Kidney tubule cell (primary cell): ENCODE data around the gene CFAP92.

Source experiments
- DNase-seq: peaks from one replicate; pipeline ENCODE4 v3.0.0-alpha.2; 2018; ENCODE audit warnings: low spot score

CFAP92 gene

DNA sequence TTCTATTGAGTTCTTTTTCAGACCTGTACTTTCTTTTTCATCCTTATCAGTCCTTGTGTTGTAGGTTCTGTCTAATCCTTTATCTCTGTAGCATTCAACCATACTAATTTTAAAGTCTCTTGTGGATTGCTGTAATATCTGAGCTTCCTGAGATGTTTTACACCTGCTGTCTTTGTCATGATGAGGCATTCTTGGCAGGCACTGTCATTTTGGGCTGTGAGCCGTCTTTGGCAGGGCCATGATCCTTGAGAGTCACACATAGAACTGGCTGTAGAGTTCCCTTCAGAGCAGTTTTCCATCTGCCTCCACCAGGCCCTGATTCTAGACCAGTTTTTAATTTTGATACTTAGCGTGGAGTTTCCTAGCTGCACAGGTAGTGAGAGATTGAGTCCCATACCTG lies 13.9 kb upstream of the CFAP92 start:
- no peak for DNase-seq

DNA sequence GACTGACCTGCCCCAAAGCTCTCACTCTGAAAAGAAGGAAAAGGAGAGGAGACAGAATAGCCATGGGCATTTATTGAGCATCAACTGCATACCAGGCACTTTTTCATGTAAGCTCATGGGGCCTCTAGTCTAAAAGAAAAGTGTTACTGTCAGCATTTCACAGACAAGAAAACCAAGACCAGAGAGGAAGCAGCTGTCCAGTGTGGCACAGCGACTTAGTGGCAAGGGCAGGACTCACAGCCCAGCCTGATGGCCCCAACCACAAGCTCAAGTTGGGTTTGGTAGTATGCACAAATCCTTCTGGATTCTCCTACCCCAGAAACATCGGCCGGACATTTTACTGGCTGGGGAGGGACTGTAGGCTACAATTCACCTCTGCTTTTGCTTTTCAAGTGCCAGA lies 13.0 kb upstream of the CFAP92 start:
- no peak for DNase-seq

DNA sequence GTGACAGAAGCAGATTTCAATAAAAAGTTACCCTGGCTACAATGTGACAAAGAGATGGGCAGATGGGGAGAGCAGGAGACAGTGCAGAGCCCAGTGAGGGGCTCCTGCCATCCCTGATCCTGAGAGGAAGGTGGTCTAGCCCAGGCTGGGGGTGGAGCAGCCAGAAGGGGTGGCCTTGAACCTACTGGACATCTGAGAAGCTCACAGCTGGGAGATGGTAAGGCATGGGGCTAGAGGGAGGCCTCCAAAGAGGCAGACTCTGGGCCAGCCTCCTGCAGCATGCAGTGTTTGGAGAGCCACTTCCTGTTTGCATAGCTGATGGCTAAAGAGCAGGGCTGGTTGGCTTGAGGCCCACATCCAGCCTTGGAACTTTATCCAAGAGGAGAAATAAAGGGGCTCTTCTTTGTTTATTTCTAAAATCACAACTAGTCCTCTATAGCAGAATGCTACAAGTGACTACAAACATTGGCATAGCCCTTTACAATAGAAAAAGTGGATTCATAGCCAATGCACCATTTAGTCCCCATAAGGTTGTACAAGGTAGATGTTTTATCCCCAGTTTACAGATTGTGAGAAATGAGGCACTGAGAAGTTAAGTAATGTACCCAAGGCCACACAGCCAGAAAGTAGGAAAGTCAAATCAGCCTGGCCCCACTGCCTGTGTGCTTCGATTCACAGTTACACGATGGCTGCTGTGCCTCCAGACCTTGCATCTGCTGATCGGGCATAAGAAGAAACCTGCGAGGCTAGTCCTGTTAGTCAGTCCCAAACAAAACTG lies 11.8 kb upstream of the CFAP92 start:
- DNase-seq = no peak

DNA sequence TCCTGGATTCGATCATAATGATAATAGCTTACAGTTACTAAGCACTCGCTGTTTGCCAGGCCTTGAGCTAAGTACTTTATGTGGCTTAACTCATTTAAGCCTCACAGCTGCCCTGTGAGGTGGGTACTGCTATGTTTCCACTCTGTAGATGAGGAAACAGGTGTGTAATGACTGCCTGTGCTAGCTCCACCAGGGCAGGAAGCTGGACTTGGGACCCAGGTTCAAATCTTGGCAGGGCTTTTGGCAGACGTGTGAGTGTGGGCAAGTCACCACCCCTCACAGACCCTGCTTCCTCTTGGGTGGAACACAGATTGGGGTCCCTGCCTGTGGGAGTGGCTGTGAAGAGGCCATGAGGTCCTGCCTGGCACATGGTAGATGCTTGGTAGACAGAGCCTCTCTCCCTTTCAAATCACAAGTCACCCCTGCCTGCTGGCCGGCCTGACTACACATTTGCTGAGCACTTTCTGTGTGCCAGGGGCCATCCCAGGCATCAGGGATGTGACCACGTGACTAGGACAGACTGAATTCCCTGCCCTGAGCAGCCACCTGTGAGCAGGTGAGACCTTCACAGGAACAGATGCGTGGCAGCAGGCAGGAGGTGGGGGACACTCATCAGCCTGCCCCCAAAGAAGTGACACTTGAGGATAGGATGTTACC lies 10.9 kb upstream of the CFAP92 start:
- no peak for DNase-seq

DNA sequence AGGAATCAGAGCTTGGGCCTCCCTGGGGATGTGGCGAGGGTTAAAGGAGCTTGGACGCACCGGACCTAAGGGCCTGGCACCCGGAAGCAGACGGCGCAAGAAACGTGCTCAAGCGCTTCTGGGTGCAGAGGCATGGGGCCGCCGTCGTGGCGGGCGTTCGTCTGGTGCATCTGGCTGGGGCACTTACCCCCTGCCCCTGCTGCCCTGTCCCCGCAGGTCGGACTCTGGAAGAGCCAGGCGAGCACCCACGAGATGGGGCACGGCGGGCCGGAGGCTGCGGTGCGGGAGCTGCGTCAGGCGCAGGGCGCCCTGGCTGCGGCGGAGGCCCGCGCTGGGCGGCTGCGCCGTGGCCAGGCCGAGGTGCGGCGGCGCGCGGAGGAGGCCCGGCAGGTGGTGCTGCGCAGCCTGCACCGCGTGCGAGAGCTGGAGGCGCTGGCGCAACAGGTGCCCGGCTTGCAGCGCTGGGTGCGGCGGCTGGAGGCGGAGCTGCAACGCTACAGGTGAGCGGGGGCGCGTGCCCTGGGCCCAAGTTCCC lies 9.8 kb upstream of the CFAP92 start:
- peak; percentile 57 for DNase-seq

DNA sequence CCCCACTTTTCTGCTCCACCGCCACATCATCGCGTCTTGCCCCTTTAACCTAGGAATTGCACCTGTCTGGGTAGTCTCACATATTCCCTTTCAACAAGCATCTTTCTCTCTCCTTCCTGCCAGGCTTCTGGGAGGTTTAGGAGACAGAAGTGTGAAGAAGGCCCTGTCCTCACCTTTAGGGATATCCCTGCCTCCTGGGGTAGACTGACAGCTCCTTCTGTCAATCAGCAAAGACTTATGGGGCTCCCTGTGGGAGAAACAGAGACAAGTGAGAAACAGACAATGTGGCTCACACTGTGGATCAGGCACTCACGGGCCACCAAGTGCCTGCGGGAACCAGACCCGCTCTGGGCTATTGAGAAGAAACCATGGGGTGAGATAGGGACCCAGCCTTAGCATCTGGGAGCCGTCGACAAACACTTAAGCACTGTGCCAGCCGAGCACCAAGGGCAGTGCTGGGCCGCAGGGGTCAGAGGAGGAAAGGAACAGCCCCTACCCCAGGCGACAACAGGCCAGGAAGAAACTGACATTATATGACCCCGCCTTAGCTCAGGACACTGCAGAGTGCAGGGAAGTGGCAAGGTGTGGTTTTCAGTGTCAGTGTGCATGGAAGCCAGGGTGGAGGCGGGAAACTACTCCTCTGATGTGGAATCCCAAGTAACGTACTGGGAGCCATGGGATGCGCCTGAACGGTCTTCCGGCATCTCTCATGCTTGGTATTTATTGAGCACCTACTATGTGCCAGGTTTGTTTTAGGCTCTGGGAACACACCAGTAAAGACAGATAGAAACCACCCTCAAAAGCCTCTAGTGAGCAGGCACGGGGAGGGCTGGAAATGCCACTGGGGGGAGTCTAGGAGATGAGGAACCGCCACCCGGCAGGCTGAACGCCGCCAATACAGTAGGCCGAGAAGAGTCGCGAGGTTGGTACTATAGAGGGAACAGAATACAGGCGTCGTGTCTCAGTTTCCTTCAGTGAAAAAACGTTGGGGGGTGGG lies 9.0 kb upstream of the CFAP92 start:
- DNase-seq = no peak

DNA sequence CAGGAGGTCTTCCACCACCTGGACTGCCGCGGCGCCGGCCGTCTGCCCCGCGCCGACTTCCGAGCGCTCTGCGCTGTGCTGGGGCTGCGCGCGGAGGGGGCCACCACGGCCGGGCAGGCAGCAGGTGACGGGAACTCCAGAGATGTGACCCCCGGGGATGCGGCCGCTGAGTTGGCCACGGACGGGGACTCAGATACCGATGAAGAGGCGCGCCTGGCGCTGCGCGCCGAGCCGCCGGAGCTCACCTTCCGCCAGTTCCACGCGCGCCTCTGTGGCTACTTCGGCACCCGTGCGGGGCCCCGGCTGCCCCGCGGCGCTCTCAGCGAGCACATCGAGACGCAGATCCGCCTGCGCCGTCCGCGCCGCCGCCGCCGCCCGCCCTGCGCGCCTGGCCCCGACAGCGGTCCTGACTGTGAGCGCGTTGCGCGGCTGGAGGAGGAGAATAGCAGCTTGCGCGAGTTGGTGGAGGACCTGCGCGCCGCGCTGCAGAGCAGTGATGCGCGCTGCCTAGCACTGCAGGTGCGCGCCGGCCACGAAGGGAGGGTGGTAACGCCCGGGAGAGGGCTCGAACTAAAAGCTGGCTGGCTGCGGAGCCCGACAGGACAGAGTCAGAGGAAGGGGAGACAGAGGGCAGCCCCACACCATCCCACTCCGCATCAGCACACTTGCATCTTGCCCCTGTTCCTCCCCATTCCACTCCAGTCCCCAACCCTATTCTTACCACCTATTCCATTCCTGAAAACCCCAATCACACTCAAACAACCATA lies 8.1 kb upstream of the CFAP92 start:
- DNase-seq = peak; percentile 10

DNA sequence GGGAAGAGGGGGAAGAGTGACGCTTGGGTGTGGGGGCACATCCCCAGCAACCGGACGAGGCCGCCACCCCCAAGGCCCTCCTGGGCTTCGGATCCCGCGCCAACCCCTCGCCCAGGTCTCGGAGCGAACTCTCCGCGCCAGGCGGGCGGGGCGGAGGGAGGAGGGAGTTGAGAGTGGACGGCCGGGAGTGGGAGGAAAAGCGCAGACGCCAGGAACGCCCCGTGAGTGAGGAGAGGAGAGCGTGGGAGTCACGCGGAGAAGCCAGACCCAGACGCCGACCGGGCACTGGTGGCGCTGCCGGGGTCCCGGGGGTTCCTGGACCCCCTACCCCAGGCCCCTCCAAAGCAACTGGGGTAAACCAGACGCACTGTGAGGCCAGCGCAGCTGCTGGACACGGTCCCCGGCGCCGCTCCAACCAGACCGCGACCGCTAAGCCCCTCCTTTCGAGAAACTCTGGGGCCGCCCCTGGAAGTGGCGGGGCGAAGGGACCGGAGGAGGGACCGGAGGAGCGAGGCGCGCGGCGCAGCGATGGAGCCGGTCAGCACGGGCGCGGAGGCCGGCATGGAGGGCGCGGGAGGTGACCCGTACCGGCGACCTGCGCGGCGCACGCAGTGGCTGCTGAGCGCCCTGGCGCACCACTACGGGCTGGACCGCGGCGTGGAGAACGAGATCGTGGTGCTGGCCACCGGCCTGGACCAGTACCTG lies 7.4 kb upstream of the CFAP92 start, which contains the start of gene EFCC1:
Gene EFCC1 (plus strand): TSS at position 204 of the 705 bp plus-strand sequence. CDS start 325 bp downstream, at position 529.
- no peak for DNase-seq

DNA sequence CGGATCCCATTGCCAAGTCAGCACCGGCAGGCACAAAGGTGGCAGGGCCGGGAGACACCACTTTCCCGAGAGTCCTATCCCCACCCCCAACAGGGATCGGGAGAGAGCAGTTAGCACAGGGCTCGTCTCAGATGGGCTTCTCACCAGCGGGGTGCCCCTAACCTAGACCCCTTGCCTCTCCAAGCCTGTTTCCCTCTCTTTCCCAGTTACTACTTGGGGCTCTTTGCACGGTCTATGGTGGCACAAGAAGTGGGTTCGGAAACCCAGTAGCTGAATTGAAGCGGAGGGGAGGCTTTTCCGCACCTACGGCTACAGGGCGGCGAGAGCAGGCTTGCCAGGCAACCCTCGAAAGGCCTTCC lies 6.8 kb upstream of the CFAP92 start:
- DNase-seq = no peak

DNA sequence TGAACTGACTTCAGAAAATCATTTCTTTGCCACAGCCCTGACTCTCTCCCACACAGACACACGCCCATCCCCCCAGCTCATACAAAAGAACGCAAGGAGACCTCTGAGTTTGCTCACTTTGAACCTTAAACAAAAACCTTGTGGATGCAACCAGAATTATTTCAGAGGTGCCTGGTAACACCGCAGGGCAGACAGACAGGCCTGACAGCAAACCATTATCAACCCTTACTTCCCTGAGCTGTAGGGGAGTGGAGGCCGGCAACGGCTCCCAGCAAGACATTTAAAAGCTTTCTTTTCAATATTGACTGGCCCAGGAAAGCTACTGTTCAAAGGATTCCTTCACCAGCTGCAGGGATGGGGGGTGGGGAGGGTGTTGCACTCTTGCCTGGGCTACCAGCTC lies 5.2 kb upstream of the CFAP92 start:
- DNase-seq = no peak

DNA sequence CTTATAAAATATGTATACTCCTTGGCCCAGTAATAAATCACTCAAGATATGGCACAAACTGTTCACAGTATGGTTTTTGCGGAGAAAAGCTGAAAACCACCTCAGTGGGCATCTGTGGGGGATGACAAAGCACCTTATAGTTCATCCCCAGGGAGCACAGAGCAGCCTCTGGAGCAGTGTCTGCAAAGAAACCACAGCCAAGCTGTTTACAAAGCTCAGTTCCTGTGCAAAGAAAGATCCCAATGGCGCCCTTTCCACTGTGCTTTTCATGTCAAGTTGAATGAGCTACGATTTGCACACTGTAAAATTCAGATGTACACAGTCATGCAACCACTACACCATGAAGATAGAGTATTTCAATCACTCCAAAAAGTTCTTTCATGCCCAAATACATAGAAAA lies 4.7 kb upstream of the CFAP92 start:
- DNase-seq = no peak

DNA sequence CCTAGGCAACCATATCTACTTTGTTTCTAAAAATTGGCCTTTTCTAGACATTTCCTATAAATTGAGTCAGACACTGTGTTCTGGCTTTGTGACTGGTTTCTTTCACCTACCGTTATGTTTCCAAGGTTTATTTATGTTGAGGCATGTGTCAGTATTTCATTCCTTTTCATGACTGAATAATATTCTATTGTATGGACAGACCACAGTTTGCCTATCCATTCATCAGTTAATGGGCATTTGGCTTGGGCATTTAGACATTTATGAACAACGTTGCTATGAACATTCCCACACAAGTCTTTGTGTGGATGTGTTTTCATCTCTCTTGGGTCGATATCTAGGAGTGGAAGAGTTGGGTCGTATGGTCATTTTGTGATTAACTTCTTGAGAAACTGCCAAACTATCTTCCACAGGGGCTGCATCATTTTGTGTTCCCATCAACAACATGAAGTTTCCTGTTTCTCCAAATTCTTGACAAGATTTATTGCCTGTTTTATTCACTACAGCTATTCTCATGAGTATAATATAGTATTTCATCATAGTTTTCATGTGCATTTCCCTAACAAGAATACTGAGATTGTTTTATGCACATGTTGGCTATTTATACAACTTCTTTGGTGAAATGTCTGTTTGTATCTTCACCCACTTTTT lies 3.7 kb upstream of the CFAP92 start:
- no peak for DNase-seq

DNA sequence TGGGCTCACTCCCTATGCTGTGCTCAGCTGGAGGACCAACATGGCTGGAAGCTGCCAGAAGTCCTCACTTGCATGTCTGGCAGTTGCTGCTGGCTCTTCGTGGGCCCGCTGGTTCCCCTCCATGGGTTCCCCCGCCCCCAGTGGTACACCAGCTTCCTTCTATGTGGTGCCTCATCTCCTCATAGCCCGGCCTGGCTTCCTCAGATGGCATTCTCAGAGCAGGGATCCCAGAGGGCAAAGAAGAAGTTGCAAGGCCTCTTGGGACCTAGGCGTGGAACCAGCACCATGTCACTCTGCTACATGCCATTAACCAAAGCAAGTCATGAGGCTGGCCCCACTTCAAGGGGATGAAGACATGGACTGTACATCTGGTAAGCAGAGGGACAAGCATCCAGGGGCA lies 2.9 kb upstream of the CFAP92 start:
- DNase-seq = no peak

DNA sequence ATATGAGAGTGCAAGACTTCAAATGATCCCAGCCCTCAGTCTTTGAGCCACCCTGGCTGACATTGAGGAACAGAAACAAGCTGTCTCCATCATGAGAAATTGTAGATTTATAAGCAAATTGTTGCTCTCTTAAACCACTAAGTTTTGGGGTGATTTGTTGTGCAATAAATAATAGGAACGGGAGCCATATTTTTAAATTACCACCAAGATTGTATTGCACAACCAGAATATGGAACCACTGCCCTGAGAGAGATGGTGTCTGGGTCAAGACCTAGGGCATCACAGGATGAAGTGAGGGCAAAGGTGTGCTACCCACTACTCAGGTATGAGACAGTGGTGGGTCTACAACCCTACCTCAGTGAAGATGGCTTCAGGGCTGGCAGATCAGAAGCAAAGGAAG lies 2.3 kb upstream of the CFAP92 start:
- DNase-seq = no peak

DNA sequence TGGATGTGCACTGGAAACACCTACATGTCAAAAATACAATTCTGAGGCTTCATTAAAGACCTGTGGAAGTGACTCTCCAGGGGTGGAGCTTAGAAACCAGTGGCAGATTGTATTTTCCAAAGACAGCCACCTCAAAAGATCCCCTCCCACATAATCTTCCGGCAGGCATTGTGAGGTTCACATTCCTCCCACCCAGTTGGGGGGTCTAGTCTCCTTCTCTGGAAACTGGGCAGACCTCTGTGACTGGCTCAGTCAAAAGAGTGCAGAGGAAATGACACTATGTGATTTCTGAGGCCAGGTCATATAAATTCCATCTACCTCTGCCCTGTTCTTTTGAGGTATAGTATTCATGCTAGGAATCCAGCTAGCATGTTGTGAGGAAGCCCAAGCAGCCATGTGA lies 1.9 kb upstream of the CFAP92 start:
- DNase-seq = no peak

DNA sequence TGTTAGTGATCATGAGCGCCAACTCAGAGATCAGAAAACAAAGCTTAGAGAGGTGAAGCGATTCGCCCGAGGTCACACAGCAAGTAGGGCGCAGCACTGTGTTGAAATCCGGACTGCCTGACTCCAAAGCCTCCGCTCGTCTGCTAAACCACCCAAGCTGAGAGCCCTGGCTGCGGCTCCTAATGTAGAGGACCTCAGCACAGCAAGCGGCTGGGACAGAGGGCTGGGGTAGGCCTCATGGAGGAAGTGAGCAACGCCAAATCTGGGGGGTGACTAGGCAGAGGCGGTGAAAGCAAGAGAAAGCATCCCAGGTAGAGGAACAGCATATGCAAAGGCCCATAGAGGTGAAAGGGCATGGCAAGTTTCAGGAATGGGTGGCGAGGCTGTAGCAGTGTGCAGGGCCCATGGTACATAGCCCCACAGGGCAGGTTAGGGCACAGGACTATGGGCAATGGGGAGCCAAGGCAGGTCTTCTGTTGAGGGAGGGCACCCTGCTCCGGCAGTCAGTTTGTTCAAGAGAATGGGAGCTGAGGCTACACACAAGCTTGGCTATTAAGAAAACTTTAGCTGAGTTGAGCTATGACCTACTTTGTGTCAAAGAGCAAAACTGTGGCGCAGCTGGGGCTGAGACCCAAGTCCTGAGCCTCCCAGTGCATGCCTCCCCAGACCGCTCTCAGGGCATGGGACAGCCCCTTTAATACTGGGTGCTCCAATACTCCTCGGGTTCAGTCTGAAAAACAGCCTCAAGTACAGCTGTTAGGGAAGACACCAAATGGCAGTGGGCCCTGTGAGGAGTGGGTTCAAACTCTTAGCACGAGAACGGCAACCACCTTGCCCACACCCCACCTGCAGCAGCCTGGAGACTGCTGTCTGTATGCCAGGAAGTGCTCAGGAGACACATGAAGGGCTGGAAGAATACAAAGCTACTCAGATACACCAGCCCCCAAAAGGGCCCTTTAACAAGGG lies 988 bp upstream of the CFAP92 start:
- DNase-seq = no peak

DNA sequence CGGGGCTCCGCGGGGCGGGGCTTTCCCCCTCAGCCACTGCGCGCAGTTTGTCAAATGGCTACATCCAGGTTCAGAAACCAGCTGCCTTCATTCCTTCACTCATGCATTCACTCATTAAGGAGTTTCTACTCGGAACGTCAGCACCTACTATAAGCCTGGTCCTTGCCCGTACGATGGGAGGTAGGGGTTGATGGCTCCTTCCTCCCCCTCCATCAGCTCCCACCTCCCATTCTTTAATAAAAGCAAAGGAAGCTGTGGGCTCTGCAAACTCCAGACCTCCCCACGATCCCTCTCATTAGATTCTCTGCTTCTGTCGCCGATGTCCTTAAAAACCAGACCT lies 267 bp upstream of the CFAP92 start:
- no peak for DNase-seq

DNA sequence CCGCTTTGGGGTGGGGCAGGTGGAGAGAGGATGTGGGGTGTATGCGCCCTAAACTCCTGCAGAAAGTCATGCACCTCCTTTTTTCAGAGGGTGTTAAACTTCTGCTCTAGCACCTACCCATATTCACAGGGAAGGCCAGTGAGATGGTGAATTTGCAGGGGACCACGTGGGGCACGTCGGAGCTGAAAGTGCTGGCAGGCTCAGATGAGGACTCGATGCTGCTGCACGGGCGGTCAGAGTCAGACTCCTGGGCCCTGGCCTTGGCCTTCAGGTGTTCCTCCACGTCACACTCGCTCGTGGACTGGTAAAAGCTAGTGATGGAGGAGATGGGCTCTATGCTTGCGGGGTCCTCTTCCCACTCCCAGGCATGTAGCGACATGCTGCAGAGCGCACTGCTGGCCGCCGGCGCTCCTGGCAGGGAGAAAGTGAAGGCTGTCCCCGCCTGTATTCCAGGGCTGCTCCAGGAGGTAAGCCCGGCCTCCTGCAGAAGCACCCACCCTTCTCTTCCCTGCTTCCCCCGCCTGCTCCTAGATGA lies 883 bp downstream of the CFAP92 start:
- DNase-seq = no peak

DNA sequence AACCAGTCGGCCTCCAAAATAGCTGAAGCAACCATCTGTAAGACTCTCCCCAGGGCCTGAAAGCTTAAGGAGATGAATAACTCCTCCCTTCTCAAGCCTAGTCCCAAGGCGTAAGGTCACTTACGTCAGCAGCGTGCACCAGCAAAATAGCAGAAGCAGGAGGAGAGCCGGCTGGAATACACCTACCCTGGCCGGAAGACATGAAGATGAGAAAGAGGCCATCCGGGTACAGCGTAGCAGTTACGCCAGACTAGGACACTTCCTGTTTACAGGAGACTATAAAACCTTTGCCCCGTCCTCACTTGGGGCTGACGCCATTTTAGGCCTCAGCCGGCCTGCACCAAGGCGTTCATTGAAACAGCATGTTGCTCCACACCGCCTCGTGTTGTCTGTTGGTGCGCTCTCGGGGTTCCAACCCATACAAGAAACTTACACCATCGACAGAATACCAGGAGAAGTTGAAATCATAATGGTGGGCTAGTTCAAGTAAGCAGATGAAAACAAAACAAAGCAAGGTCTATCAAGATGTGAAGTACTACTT lies 2.5 kb downstream of the CFAP92 start:
- DNase-seq = no peak
